IPS-NIHi7 (cell line): ENCODE results near the gene PCNT.
"Not testable (repeated sequence)": the region's sequence is repeated elsewhere in the genome, so short reads cannot be mapped to it uniquely, and the experiment has no call there.

Experiments used
- DNase-seq: peaks from one replicate; pipeline ENCODE4 v3.0.0; 2012; ENCODE audit warnings: mixed read lengths; ENCODE audit errors: extremely low spot score

The PCNT gene

GRCh38 chr21:46308431-46308830, 15.5 kb upstream of the PCNT start:
- DNase-seq = no peak

DNA sequence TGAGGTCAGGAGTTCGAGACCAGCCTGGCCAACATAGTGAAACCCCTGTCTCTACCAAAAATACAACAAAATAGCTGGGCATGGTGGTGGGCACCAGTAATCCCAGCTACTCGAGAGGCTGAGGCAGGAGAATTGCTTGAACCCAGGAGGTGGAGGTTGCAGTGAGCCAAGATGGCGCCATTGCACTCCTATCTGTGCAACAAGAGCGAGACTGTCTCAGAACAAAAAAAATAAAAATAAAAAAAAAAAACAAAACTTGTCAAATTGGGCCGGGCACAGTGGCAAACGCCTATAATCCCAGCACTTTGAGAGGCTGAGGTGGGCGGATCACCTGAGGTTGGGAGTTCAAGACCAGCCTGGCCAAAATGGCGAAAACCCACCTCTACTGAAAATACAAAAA, 13.7 kb upstream of the PCNT start:
- DNase-seq = not testable (repeated sequence)

DNA sequence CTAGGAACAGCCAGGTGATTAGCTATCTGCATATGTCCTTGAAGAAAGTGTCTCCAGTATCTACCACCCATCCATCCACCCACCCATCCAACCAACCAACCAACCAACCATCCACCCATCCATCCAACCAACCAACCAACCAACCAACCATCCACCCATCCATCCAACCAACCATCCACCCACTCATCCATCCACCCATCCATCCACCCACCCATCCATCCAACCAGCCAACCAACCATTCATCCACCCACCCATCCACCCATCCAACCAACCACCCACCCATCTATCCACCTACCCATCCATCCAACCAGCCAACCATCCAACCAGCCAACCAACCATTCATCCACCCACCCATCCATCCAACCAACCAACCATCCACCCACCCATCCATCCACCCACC, 12.4 kb upstream of the PCNT start:
- DNase-seq = no peak

DNA sequence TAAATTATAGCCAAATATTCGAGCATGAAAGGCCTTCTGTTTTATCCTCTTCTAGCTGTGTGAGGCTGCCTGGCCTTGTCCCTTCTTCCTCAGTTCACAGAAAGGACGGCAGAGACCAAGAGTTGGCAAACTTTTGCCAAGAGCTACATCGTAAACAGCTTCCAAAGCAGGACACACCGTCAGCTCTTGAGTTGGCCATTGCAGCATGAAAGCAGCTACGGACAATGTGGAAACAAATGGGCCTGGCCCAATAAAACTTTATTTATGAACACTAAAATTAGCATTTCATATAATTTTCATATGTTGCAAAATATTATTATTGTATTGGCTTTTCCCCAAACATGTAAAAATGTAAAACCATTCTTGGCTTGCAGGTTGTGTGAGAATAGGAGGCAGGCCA, 11.0 kb upstream of the PCNT start:
- DNase-seq = no peak

GRCh38 chr21:46314441-46315020, 9.4 kb upstream of the PCNT start:
- DNase-seq = peak; percentile 33

DNA sequence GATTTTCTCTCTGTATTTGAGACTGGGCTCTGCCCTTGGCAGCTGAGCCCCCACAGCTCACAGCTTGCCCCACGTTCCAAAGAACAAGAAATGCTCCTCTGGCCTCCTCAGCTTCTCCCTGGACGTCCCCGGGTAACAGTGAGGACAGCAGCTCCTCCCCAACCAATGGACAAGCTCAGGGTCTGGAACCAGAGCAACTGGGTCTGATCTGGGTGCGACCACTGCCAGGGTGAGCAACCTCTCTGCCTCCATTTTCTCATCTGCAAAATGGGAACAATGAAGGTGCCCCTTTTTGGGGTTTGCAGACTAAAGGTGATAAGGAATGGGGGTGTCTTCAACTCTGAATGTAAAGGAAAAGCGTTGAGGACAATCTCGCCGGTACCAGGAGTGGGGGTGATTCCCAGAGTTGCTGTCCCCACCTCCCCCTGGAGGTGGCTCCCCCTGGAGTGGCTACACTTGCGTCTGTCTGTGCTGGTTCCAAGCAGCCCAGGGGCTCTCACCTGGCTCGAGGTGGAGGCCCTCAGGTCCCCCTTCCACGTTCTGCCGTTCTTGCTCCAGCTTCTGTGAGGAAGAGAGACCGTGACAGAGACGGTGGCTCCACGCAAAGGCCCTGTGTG, 7.1 kb upstream of the PCNT start:
- DNase-seq = no peak

DNA sequence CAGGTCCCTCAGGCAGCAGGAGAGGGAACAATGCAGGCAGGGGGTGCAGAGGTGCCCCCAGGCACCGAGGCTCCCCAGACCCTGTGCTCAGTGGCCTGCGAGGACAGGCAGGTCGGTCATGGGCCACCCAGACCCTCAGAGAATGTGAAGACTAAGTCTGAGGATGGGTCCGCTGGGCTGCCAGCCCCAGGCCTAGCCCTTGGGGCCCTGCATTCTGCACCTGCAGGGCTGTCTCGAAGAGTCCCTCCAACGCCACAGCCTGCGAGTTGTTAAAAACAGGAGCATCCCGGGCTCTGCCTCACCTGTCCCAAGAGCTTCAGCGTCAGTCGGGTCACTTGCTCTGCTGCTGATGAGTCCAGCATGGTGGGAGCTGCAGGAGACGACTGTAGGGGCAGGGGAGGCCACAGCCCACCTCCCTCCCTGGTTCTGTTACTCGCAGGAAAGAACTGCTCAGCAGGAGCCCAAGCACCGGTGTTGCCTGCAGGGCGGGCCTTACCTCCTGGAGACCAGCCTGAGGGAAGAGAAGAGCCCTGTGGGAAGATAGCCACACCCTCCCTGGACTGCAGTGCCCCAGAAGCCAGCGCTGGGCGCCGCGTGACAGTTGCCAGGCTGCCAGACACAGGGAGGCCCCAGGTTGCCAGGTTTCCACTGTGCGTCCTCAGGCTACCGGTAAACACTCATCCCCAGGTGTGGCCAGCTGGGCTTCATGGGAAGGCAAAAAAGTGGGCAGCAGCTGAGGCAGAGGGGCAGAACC, 6.1 kb upstream of the PCNT start:
- DNase-seq = peak; percentile 58

DNA sequence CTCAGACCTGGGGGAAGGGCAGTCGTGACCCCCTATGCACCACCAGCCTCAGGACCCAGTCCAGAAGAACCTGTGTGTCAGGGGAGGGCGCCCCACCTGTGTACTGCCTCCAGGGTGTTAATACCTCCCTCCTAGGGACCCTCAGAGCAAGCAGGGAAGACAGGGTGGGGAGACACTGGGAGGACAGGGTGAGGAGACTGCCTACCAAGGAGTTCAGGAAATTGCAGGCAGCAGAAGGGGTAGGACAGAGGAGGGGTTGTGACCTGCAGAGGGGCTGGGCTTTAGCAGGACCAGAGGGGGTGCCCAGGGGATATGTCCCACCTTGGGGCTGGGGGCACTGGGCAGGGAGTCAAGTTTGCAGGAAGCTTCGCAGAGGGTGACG, 5.5 kb upstream of the PCNT start:
- no peak for DNase-seq

- DNase-seq = no peak
Observed at GRCh38 chr21:46319186-46319585, 4.8 kb upstream of the PCNT start.

GRCh38 chr21:46320331-46320801, 3.6 kb upstream of the PCNT start:
- no peak for DNase-seq

- DNase-seq = no peak
Observed at GRCh38 chr21:46322351-46323226, 1.4 kb upstream of the PCNT start.

DNA sequence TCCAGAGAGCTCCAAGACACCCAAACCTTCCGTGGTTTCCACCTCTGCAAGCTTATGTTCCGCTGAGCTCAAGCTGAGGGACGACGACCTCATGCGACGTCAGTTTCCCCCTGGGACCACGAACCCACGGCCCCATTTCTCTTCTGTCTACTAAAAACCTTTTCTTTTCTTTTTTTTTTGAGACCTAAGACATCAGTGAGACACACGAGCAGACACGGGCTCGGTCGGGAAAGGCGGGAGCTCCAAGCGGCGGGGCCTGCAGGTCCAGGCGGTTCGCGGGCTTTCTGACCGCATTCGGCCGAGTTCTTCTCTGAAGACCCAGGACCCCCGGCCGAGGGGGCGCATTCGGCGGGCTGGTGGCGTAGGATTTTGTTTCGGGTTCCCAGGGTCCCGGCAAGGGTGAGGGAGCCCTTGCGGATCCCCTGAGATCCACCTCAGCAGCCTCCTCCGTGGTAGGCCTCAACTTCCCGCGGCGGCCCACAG, 688 bp upstream of the PCNT start:
- no peak for DNase-seq

DNA sequence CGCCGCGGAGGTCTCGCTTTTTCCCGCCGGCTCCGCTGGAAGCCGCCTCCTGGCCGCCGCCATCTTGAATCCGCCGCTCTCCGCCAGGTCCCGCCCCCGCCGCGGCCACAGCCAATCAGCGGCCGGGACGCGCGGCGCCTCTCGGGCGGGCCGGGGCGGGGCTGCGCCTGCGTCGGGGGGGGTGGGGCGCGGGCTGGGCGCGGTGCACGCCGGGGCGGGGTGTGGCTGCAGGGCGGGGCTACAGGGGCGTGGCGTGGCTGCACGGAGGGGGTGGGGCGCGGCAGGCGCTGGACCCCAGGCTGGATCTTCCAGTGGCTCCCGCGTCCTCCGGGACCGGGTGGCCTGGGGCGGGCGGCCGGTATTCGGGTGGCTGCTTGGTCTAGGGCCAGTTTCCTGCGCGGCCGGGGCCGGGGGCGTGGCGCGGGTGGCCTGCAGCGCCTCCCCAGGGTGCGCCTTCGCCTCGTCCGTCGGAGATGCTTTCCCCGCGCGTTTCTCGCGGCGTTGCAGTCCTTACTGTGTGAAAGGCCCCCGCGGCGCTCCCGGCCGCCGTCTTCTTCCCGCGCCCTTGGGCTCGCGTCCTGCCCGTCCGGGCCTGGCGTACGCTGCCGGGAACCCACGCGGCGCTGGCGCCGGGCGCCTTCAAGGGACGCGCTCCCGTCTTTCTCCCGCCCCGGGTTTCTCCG, 575 bp downstream of the PCNT start:
- DNase-seq = peak; percentile 95

DNA sequence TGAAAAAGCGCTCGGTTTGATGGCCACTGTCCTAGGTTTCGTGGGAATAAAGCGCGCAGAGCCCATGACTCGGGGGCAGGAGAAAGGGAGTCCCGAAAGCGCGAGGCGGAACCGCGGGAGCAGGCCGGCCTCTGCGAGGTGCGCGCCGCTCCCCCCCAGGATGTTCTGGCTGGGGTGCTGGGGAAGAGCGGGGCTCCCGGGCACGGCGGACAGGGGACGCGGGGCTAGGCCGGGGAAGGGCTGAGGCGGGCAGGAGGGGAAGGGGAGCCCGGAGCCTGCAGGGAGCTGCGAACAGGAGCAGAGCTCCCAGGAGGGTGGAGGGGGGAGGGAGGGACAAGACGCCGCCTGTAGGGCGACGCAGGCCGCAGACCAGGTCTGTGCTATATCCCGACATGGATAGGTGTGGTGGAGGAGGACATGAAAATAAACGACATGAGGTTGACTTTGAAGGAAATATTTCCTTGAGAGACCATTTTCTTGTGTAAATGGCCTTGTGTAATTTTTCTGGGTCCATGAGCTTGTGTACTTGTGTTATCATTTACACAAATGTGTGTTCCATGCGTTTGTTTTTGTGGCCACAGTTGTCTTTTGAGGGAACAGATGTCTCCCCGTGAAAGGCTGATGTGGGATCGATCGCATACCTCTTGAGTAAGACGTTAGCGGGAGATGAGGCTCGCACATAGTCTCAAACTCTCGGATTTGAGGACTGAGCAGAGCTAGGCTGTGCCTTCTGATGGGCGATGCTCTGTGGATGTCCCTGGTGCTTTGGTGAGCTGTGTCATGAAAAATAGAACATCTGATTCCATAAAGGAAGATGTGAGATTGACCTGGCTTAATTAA, 1.3 kb downstream of the PCNT start:
- peak; percentile 86 for DNase-seq

DNA sequence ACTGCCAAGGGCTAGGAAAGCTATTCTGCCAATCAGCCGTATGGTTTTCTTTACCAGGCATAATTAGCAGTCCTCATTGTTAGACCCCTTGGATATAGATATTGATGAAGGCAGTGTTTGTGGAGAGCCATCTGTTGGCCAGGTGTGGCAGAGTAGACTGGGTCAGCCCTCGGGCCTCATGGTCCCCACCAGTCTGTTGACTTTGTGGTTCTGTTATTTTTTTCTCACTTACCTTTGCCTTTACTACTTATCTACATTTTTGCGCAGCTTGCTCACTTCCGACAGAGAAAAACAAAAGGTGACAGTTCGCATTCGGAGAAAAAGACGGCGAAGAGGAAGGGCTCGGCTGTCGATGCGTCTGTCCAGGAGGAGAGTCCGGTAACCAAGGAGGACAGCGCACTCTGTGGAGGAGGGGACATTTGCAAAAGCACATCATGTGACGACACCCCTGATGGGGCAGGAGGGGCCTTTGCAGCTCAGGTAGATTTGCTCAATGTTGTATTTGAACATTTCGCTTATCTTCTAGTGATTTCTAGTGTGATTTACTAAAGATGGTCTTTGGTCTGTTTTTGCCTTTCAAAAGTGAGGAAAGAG, 2.3 kb downstream of the PCNT start:
- no peak for DNase-seq

DNA sequence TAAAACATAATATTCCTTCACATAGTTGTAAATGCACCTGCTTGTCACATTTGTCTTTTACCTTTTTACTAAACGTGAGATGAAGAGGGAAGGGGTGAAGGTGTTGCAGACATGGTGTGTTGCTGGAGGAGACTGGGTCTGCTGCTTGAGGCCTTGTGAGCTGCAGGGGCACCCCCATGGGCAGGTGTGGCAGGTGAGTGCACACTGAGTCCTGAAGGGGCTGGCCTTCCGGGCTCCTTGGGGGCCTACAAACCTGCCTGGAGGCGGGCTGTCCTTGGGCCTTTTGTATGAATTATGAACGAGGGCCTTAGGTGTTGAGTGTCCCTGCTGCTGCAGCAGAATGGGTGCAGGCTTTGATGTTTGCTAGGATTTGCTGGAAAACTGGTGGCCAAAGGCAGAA, 3.8 kb downstream of the PCNT start:
- no peak for DNase-seq

GRCh38 chr21:46328151-46328550, 4.2 kb downstream of the PCNT start:
- DNase-seq = no peak

DNA sequence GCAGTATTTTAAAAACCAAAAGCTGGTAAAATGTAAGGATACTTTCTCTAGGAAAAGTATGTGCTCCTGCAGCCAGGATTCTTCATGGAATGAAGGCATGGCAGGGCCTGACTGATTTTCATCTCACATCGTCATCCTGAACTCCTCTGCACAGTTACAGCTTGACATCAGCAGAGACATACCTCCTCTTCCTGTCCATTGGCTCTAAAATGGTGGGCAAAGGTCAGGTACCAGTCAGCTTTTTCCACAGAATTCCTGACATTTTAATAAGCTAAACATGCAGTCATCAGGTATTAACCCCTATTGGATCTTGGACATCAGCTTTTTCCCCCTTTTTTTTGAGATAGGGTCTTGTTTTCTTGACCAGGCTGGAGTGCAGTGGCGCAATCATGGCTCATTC, 5.8 kb downstream of the PCNT start:
- DNase-seq = no peak

- DNase-seq = no peak
Observed at GRCh38 chr21:46334351-46335140, 10.6 kb downstream of the PCNT start.
